Panc1 (cell line): ENCODE data around the gene ECI1.

Experiments used
- POLR2AphosphoS5 ChIP-seq: IDR thresholded peaks from 2 replicates; pipeline ENCODE4 v1.6.1; 2012; ENCODE audit warnings: mild to moderate bottlenecking, low read depth, low read length, moderate library complexity
- SIN3A ChIP-seq: IDR thresholded peaks from 2 replicates; pipeline ENCODE4 v1.6.1; 2012; ENCODE audit warnings: low read depth, mild to moderate bottlenecking, low read length, moderate library complexity, borderline replicate concordance; ENCODE audit not compliant: insufficient read depth
- TCF7L2 ChIP-seq: IDR thresholded peaks from 2 replicates; pipeline ENCODE4 v1.6.1; 2011; ENCODE audit warnings: mild to moderate bottlenecking, low read depth, low read length, inconsistent platforms
- TF ChIP-seq, protein P1 (sequence below), 2 experiments: IDR thresholded peaks; 2 replicates each; pipeline ENCODE4 v1.6.1; 2011 to 2012; ENCODE audit warnings: low read depth in 2 of 2, control low read depth in 1 of 2, low read length in 1 of 2, mild to moderate bottlenecking in 1 of 2, moderate library complexity in 1 of 2; ENCODE audit not compliant: insufficient read depth in 1 of 2
- TF ChIP-seq, protein P2 (sequence below): fragments of 450-650 bp; IDR thresholded peaks from 2 replicates; pipeline ENCODE4 v1.5.1; 2017; ENCODE audit warnings: mild to moderate bottlenecking

DNA sequence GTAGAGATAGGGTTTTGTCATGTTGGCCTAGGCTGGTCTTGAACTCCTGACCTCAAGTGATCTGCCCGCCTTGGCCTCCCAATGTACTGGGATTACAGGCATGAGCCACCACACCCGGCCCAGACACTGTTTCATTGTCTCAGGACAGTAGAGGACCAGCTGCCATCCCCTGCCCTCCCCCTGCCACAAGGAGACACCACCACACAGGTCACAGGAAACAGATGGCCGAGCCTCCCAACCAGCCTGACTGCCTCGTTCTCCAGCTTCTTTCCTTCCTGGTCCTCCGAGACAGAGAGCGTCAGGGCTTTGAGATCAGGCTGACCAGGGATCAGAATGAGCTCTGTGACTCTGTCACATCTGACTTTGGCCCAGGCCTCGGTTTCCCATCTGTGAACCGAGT is 37.3 kb upstream of the ECI1 start:
- TF ChIP-seq, protein P1, sequence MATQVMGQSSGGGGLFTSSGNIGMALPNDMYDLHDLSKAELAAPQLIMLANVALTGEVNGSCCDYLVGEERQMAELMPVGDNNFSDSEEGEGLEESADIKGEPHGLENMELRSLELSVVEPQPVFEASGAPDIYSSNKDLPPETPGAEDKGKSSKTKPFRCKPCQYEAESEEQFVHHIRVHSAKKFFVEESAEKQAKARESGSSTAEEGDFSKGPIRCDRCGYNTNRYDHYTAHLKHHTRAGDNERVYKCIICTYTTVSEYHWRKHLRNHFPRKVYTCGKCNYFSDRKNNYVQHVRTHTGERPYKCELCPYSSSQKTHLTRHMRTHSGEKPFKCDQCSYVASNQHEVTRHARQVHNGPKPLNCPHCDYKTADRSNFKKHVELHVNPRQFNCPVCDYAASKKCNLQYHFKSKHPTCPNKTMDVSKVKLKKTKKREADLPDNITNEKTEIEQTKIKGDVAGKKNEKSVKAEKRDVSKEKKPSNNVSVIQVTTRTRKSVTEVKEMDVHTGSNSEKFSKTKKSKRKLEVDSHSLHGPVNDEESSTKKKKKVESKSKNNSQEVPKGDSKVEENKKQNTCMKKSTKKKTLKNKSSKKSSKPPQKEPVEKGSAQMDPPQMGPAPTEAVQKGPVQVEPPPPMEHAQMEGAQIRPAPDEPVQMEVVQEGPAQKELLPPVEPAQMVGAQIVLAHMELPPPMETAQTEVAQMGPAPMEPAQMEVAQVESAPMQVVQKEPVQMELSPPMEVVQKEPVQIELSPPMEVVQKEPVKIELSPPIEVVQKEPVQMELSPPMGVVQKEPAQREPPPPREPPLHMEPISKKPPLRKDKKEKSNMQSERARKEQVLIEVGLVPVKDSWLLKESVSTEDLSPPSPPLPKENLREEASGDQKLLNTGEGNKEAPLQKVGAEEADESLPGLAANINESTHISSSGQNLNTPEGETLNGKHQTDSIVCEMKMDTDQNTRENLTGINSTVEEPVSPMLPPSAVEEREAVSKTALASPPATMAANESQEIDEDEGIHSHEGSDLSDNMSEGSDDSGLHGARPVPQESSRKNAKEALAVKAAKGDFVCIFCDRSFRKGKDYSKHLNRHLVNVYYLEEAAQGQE (IDR thresholded peaks at IDR 0.05; ENCODE audit: insufficient read depth in 1 of 2, low read depth in 2 of 2, low read length in 1 of 2): no peak
- TF ChIP-seq, protein P2, sequence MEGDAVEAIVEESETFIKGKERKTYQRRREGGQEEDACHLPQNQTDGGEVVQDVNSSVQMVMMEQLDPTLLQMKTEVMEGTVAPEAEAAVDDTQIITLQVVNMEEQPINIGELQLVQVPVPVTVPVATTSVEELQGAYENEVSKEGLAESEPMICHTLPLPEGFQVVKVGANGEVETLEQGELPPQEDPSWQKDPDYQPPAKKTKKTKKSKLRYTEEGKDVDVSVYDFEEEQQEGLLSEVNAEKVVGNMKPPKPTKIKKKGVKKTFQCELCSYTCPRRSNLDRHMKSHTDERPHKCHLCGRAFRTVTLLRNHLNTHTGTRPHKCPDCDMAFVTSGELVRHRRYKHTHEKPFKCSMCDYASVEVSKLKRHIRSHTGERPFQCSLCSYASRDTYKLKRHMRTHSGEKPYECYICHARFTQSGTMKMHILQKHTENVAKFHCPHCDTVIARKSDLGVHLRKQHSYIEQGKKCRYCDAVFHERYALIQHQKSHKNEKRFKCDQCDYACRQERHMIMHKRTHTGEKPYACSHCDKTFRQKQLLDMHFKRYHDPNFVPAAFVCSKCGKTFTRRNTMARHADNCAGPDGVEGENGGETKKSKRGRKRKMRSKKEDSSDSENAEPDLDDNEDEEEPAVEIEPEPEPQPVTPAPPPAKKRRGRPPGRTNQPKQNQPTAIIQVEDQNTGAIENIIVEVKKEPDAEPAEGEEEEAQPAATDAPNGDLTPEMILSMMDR: no peak
- TF ChIP-seq TCF7L2: no peak
- no peak for TF ChIP-seq SIN3A
- TF ChIP-seq POLR2AphosphoS5: no peak
